ENCODE data around the gene RIT2.

The RIT2 gene

GRCh38 chr18:43009674-43010073, 105.8 kb downstream of the RIT2 start:
- no peak for DNase-seq

GRCh38 chr18:43007365-43007764, 108.1 kb downstream of the RIT2 start:
- no peak for DNase-seq

- DNase-seq = no peak
Observed at GRCh38 chr18:43004421-43004820, 111.1 kb downstream of the RIT2 start.

- no peak for DNase-seq
Observed at GRCh38 chr18:43001821-43002220, 113.7 kb downstream of the RIT2 start.

- no peak for DNase-seq
Observed at GRCh38 chr18:42996824-42997223, 118.7 kb downstream of the RIT2 start.

- no peak for DNase-seq
Observed at GRCh38 chr18:42980426-42980825, 135.1 kb downstream of the RIT2 start.

GRCh38 chr18:42977982-42978637, 137.4 kb downstream of the RIT2 start:
- no peak for DNase-seq

GRCh38 chr18:42976869-42977590, 138.5 kb downstream of the RIT2 start:
- no peak for DNase-seq

GRCh38 chr18:42969366-42969765, 146.1 kb downstream of the RIT2 start:
- no peak for DNase-seq

GRCh38 chr18:42961298-42961697, 154.2 kb downstream of the RIT2 start:
- DNase-seq = no peak

- DNase-seq = no peak
Observed at GRCh38 chr18:42959528-42959927, 156.0 kb downstream of the RIT2 start.

- DNase-seq = no peak
Observed at GRCh38 chr18:42958353-42958752, 157.1 kb downstream of the RIT2 start.

- DNase-seq = no peak
Observed at GRCh38 chr18:42956287-42956686, 159.2 kb downstream of the RIT2 start.

GRCh38 chr18:42954887-42955286, 160.6 kb downstream of the RIT2 start:
- DNase-seq = no peak

GRCh38 chr18:42953306-42953705, 162.2 kb downstream of the RIT2 start:
- DNase-seq = no peak

GRCh38 chr18:42950732-42951131, 164.8 kb downstream of the RIT2 start:
- DNase-seq = no peak

- no peak for DNase-seq
Observed at GRCh38 chr18:42948831-42949230, 166.7 kb downstream of the RIT2 start.

- DNase-seq = no peak
Observed at GRCh38 chr18:42941860-42942259, 173.6 kb downstream of the RIT2 start.

- DNase-seq = no peak
Observed at GRCh38 chr18:42941021-42941420, 174.5 kb downstream of the RIT2 start.

- DNase-seq = no peak
Observed at GRCh38 chr18:42937436-42937835, 178.0 kb downstream of the RIT2 start.

- no peak for DNase-seq
Observed at GRCh38 chr18:42936289-42936688, 179.2 kb downstream of the RIT2 start.

- DNase-seq = no peak
Observed at GRCh38 chr18:42931491-42931890, 184.0 kb downstream of the RIT2 start.

GRCh38 chr18:42929857-42930256, 185.6 kb downstream of the RIT2 start:
- no peak for DNase-seq

GRCh38 chr18:42929181-42929580, 186.3 kb downstream of the RIT2 start:
- DNase-seq = no peak

- DNase-seq = no peak
Observed at GRCh38 chr18:42925036-42925435, 190.4 kb downstream of the RIT2 start.
